Hematopoietic multipotent progenitor cell treated with erythropoietin and hydrocortisone succinate and interleukin-3 and kit ligand, for 15 days (in vitro differentiated cells): ENCODE data around the gene CNTNAP2.

Source experiments
- DNase-seq: peaks from one replicate; pipeline ENCODE4 v3.0.0-alpha.2; 2015; ENCODE audit warnings: low spot score

Gene CNTNAP2

DNA sequence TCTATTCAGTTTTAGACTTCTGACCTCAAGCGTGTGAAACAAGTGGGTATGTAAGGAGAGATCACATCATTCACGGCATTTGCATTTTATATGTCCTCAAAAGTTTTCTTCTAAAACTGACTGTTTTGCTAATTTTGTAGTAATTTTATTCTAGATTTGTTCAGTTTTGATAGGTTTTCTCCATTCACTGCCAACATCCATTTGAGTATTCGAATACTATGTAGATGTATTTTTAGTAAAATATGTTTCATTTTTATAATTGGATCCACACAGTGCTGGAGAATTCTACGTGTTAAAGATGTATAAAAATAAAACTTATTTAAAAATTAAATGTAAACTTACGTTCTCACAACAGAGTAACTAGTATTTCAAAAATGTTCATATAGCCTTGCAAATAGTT lies 503.0 kb downstream of the CNTNAP2 start:
- DNase-seq, result no peak

DNA sequence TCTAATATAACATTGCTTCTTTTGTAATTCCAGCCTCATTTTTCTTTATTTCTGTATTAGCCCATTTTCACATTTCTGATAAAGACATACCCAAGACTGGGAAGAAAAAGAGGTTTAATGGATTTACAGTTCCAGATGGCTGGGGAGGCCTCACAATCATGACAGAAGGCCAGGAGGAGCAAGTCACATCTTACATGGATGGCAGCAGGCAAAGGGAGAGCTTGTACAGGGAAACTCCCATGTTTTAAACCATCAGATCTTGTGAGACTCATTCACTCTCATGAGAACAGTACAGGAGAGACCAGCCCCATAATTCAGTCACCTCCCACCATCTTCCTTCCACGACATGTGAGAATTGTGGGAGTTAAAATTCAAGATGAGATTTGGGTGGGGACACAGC lies 510.3 kb downstream of the CNTNAP2 start:
- DNase-seq, result no peak

DNA sequence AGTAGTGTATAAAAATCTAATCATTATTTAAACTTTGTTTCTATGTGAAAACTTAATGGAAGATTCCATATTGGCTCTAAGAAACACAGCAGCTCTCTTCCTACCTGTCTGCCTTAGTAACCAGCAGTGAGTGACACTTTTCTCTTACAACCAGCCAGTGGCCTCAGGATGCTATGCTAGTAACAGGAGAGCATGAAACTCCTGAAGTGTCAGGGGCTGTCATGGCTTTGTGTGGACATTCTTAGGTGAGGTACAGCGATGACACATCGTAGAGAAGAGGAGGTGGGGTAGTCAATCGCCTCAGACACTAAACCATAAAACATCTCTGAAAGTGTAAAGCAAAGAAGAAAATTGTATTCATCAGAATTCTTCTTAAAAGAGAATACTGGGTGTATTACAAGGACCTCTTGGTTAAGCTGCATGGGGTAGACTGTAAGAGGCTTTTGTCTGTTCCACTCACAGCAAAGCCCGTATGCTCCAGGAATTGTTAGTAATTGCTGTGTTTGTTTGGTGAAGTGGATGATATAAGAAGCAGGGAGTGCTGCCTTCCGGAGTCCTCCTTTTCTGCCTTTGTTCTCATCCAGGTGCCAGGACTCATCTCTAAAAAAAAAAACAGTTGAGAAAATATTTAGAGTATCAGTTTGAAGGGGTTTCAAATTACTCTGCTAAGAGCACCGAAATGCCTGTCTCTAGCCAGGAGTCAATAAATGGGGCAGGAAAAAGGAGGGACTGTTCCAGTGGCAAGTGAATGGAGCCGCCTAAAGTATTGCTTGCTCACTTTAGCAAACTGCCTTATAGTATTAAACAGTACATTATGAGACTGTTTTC lies 518.8 kb downstream of the CNTNAP2 start:
- DNase-seq, result no peak

DNA sequence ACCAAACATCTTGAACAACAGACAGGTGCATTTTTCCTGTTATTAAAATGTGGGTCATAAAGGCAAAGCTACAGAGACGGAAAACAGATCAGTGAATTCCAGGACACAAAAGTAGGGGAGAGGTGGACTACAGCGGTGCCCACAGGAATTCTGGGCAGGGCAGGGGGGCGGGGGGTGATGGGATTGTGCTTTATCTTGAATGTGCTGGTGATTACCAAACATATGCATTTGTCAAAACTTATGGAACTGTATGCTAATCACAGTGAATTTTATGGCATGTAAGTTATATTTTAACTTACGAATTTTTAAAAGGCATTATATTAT lies 519.4 kb downstream of the CNTNAP2 start:
- DNase-seq, result no peak

DNA sequence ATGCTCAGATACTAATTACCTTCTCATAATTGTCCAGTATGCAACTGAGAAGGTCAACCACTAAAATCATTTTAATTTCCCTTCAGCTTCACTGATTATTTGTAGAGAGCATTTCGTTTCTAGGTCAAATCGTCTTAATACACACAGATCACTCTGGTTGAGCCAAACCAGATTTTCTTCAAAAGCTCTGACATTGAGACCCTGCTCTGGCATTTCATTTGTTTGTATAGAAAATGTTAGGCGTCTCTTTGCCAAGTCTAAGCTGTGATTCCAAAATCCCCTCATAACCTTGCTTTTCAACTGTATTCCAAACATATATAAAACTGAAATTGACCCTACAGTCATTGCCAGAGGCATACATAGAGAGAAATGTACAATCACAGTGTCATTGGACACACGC lies 520.0 kb downstream of the CNTNAP2 start:
- no peak for DNase-seq

DNA sequence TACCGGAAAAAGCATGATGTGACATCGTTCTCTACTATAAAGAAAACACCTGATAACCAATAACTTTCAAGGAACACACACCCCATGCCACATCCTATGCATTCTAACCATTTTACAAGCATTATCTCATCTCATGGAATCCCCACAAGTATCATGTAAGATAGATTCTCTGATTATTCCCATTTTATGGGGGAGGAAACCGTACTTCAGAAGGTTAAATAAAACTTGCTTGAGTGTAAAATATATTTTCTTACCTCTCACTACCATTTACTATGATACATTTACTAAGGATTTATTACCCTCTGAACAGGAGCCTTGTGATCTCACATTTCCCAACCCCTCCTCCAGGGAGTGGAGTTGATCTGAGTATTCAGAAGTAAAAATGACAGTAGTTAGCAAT lies 522.7 kb downstream of the CNTNAP2 start:
- DNase-seq, result no peak

DNA sequence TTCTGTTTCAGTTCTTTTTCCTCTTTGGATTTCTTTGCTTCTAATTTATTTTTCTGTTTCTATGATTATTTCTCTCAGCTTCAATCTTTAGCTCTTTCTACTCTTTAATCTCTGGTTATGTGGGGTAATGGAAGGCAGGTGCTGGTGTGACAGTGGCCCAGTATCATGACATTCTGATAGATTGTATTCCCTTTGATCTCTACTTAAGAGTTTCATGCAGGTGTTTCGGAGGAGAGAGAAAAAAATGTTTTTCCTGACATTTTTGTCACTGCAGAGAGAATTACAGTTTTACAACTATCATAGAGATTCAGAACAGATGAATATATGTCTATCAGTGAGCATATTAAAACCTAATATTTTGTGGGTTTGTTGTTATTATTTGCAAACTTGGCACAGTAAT lies 524.9 kb downstream of the CNTNAP2 start:
- DNase-seq, result no peak

DNA sequence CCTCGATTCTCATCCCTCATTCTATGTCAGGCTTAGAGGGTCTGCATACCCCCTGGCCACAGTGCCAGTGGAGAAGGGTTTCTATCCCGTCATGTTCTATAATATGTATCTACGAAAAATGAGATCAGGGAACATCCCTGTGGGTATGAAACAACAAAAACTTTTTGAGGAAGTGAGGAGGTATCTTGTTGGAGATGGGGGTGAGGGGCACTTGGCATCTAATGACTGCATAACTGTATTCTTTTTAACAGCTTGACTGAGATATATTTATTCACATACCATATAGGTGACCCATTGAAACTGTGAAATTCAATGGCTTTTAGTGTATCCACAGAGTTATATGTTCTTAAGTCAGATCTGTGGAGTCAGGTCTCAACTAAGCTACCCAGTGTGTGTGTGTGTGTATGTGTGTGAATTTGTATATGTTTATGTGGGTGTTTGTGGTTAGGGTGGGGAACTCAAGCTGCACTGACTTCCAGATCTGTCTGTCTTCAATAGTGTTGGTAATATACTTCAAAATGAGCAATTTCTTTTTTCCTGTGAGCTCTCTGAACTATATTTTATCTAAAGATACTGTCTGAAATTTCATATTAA lies 528.9 kb downstream of the CNTNAP2 start:
- DNase-seq, result no peak

DNA sequence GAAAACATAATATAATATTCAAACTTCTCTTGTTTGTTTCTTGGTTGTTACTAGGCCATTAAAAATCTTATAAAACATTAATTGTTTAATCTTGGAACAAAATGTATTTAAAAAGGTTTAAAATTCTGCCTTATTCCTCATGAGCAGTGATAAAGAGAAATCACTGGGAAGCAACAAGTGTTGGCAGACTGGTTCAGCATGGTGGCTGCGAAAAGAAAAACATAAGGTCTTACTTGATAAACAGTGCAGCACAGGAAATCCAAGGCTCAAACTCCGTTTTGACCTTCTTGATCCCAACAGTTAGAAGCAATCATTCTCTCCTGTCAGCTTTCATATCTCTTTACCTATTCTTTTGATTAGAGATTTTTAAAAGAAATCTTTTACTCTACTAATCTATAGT lies 530.8 kb downstream of the CNTNAP2 start:
- DNase-seq, result no peak

DNA sequence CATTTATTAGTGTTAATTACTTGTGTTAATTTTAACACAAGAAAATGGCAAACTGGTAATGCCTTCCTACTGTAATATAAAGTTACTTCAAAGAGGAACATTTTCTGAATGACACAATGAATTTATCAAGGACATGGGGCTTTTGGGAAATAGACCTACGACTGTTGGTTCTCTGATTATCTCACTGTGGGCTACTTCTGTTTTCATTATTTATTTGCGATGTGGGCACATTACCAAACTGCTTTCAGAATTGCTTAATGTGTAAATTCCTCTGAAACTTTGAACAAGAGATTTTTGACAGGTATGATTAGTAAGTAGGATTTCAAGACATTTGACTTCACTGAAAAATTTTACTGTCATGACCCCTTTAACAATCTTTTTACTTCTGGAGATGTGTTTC lies 535.6 kb downstream of the CNTNAP2 start:
- DNase-seq, result no peak

DNA sequence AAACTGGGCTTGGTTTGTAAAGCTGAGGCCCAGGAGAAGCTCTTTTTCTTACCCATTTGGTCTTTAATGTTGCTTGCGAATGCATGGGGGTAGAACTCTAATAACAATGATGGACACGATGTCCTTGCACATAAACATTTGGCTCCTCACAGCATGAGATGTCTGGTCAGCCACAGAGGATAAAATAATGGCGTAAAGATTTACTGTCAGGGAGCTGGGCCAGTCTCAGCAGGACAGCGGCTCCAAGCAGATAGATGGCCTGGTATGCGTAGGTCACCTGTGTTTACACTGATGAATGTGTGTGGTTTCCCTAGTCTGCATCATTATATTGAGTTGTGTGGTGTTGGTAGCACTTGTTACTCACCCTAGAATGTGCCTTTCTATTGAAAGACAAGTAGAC lies 537.4 kb downstream of the CNTNAP2 start:
- no peak for DNase-seq

DNA sequence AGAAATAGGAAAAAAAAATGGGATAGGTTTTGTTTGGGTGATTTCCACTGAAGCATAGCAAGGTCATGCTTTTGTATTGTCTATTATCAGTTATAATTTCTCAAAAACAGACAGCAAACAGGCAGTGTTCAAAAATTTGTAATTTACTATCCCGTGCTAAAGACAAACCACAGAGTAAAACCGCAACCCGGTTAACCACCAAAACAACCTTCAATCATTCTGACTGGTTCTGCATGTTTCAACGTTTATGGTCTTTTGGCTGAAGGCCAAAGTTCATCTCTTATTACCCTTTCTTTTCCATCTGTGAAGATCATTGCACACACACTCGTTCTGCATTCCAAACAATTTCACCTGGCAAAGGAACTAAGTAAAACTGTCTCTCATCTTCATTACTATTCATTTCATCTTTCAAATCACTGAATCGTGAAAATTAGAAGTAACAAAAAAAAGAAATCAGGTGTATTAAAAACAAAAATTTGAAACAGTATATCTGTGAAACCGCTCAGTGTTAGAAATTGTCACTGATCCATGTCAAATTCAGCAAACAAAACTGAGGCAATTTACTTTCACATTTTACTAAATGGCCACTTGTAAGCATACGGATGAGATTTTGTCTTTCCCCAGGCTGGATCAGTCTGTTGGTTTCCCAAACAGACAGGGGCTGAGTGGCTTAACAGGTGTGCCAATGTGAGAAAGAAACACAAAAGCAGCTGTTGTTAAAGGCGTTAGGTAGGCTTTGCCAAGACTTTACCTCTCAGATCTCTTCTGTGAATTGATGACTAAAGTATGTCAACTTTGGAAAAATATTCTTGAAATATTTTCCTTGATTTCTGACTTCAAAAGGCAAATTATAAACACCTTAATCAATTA lies 539.6 kb downstream of the CNTNAP2 start:
- DNase-seq, result no peak

DNA sequence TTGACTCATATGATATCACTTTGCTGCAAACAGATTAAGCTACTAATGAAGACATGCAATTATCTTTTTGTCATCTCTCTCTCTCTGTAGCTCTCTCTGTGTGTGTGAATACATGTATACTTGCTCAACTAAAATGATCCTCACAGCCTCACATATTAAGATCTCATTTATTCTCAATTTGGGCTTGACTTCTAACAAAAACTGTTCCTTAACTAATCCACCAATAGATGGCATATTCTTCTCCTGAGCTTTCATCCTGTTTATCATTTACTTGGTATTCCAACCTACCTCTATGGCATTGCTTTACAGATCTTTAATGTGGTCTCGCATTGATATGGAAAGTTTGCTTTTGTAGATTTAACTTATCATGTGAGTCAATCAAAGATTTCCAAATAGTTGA lies 540.4 kb downstream of the CNTNAP2 start:
- no peak for DNase-seq

DNA sequence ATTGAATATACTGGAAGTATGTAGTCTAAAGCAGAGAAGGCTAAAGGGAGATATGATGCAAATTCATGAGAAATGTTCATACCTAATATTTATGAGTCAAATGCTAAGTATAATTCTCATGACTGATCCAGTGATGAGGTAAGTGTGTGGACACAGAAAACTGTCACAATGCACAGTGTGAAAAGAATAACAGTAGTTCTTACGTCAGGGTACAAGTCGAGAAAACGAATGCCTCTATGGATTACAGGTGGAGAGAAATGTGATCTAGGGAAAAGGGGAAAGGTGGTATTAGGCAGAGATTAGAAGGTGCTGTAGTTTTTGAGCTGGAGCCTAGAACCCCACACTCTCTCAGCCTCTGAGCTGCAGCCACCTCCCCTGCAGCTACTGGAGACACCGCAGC lies 542.0 kb downstream of the CNTNAP2 start:
- no peak for DNase-seq

DNA sequence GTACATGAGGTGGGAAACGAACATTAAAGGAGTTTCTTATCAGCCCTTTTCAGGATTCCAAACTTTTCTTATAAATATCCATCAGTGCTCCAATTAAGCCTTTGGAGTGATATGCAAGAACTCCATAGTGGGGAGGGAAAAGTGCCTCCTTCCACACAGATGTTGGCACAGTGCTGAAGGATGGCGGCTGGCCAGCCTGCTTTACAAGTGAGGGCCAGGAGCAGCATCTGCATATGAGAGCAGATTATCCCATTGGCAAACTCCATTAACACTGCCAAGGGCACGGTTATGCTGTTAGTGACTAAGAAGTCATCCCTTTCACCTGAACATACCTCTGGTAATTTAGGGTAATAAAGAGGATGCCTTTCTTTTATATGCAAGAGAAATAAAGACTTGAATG lies 543.1 kb downstream of the CNTNAP2 start:
- no peak for DNase-seq

DNA sequence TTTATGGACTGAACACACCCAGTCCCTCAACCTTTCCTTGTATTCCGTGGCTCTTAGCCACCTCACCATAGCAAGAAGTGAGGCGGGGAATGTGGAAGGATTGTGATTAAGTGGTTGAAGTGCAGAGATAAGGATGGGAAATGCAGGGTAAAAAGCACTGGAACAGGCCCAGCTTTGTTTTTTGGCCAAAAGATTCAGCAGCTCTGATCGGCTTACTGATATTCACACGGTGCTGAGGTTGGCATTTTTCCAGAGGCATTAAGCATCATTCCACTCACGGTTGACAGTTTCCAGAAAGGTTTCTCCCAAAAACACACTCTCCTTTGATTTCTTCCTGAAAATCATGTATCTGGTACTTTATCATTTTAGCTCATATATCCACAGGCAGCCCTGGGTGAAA lies 544.2 kb downstream of the CNTNAP2 start:
- no peak for DNase-seq

DNA sequence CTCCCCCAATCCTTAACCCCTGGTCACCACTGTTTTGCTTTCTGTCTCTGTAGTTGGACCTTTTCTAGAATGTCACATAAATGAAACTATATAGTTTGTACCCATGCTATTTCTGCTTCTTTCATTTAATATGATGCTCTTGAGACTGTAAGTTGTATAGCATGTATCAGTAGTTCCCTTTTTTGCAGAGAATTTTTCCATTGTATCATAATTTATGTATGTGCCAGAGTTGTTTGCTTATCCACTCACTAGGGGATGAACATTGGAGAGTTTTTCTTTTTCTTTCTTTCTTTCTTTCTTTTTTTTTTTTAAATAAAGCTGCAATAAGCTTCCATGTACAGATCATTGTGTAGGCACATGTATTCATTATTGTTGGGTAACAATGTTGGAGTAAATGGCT lies 544.8 kb downstream of the CNTNAP2 start:
- no peak for DNase-seq

DNA sequence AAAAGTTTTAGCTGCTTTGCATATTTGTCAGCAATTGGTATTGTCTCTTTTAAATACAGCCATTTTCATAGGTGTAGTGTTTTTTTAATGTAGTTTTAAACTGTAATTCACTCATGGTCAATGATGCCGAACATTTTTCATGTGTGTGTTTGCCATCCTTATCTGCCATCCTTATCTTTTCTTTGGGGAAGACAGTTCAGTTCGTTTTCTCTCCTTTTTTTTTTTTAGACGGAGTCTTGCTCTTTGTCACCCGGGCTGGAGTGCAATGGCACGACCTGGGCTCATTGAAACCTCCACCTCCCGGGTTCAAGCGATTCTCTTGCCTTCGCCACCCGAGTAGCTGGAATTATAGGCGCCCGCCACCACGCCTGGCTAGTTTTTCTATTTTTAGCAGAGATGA lies 545.3 kb downstream of the CNTNAP2 start:
- no peak for DNase-seq

DNA sequence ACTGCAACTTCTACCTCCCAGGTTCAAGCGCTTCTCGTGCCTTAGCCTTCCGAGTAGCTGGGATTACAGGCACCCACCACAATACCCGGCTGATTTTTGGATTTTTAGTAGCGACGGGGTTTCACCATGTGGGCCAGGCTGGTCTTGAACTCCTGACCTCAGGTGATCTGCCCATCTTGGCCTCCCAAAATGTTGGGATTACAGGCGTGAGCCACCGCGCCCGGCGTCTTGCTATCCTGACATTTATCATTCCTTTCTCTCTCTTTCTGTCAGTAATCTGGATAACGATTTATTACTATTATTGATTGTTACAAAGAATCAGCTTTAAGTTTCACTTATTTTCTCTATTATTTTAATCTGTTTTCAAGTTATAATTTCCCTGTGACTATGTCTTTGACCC lies 548.4 kb downstream of the CNTNAP2 start:
- no peak for DNase-seq

DNA sequence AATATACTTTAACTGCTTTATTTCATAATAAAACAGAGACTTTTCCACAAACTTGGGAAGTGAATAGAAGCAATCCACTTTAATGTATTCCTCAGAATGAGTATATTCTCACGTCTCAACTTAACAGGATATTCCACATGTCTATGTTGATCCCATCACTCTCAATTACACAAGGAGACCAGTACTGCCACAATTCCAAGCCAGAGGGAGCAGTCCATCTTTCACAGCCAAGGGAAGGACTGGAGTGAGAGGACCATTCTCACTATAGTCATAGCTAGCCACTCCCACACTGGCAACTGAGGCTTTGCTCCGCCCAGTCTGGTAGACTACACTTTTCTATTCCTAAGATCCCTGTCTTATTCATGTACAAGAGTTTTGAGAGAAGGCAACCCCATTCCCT lies 553.9 kb downstream of the CNTNAP2 start:
- no peak for DNase-seq

DNA sequence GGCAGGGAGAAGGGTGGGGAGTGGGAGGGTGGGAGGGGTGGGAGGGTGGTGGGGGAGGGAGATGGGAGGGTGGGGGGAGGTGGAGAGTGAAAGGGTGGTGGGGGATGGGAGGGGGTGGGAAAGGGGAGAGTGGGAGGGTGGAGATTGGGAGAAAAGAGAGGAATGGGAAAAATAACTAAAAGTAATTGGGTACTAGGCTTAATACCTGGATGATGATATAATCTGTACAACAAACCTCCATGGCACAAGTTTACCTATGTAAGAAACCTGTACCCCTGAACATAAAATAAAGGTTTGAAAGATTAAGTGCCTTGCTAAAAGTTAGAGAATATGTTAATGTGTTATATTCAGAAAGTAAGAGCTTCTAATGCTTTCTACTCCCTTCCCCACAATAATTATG lies 564.9 kb downstream of the CNTNAP2 start:
- DNase-seq, result no peak

DNA sequence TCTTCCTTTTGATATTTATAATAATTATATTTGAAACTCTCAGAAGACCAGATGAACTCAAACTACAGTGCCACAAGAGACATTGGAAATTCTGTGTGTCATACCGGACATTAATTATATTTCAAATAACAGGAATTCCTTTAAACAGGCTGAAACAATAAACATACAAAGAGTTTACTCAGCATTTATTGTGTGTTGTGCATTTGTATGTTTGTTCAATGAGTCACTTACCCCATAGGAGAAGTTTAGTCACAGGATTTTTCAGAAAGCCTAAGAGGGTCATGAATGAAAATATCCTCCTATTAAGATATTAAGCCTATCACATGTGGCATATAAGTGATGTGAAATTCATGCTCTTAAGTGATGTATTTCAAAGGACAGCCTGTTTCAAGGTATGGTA lies 566.8 kb downstream of the CNTNAP2 start:
- DNase-seq, result no peak

DNA sequence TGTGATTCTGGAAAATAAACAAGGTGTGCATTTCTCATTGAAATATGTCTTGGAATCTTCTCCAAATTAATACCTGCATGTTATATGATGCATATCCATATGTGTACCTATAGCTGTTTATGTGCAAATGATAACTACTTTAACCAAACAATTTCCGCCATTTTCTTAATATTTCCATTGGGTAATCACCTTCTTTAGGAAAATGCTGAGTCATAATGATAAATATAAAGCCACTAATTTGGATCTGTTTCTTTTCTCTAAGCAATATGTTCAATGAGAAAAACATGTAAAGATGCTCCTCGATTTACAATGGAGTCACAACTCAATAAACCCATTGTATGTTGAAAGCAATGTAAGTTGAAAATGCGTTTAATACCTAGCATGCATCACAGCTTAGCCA lies 574.4 kb downstream of the CNTNAP2 start:
- no peak for DNase-seq
